CD4-positive, alpha-beta T cell treated with Interleukin-1 beta for 1 hour (primary cell): ENCODE data around the gene SLC6A16.

Source experiments
- DNase-seq, 2 donors: peaks; one replicate each; pipeline ENCODE4 v3.0.0-alpha.2; 2020 to 2022

The SLC6A16 gene

GRCh38 chr19:49264258-49264657 is 60.7 kb downstream of the SLC6A16 start:
- no peak for DNase-seq

GRCh38 chr19:49261602-49262001 is 63.4 kb downstream of the SLC6A16 start:
- DNase-seq: no peak

- DNase-seq: no peak
Observed at GRCh38 chr19:49256691-49257090, 68.3 kb downstream of the SLC6A16 start.

- DNase-seq: no peak
Observed at GRCh38 chr19:49255674-49256073, 69.3 kb downstream of the SLC6A16 start.

- DNase-seq: no peak
Observed at GRCh38 chr19:49249933-49250332, 75.1 kb downstream of the SLC6A16 start.

- DNase-seq: no peak
Observed at GRCh38 chr19:49247676-49248075, 77.3 kb downstream of the SLC6A16 start.

- DNase-seq: no peak
Observed at GRCh38 chr19:49244256-49244655, 80.7 kb downstream of the SLC6A16 start.

GRCh38 chr19:49243726-49244125 is 81.3 kb downstream of the SLC6A16 start:
- no peak for DNase-seq

GRCh38 chr19:49243129-49243528 is 81.9 kb downstream of the SLC6A16 start:
- no peak for DNase-seq

GRCh38 chr19:49241769-49242168 is 83.2 kb downstream of the SLC6A16 start:
- no peak for DNase-seq
